Ovary (tissue), 3 donors: Measurements from ENCODE around the gene AGK.

Experiments used
- POLR2A ChIP-seq: fragments of 450-650 bp; IDR thresholded peaks from one replicate; pipeline ENCODE4 v1.6.1; 2017; ENCODE audit warnings: antibody characterized with exemption, mild to moderate bottlenecking, moderate library complexity
- TF ChIP-seq, protein P1 (sequence below), 3 donors: fragments of 450-650 bp in 2 of 3; fragments of 200-600 bp in 1 of 3; IDR thresholded peaks; one replicate each; pipeline versions ENCODE4 v1.5.1 to v1.8.0; 2016 to 2022; ENCODE audit warnings: antibody characterized with exemption in 3 of 3, mild to moderate bottlenecking in 1 of 3
- donor health status: DM: no; HTN: no; CAD: no.

- TF ChIP-seq, protein P1, sequence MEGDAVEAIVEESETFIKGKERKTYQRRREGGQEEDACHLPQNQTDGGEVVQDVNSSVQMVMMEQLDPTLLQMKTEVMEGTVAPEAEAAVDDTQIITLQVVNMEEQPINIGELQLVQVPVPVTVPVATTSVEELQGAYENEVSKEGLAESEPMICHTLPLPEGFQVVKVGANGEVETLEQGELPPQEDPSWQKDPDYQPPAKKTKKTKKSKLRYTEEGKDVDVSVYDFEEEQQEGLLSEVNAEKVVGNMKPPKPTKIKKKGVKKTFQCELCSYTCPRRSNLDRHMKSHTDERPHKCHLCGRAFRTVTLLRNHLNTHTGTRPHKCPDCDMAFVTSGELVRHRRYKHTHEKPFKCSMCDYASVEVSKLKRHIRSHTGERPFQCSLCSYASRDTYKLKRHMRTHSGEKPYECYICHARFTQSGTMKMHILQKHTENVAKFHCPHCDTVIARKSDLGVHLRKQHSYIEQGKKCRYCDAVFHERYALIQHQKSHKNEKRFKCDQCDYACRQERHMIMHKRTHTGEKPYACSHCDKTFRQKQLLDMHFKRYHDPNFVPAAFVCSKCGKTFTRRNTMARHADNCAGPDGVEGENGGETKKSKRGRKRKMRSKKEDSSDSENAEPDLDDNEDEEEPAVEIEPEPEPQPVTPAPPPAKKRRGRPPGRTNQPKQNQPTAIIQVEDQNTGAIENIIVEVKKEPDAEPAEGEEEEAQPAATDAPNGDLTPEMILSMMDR (IDR thresholded peaks at IDR 0.05) = no peak
- no peak for TF ChIP-seq POLR2A
These were observed 98.1 kb downstream of the AGK start for GRCh38 chr7:141649137-141649864.
